DND-41 (cell line): Measurements from ENCODE around the gene CPPED1.

Experiments
- ATAC-seq: fragments of 200-7000 bp; cut with Tn5 transposase; 3 replicates; pipeline ENCODE4 v1.9.1; 2021; ENCODE audit warnings: low read depth; ENCODE audit not compliant: insufficient read depth
- DNase-seq: peaks from one replicate; pipeline ENCODE4 v3.0.0-alpha.2; 2020
- H2AFZ ChIP-seq: 2 replicates; pipeline ENCODE4 v1.6.0; 2012; ENCODE audit warnings: low read depth, low read length
- H3K27ac ChIP-seq: 2 replicates; pipeline ENCODE4 v1.5.1; 2012; ENCODE audit warnings: low read length, inconsistent platforms
- H3K27me3 ChIP-seq: fragments of 200-600 bp; sonication (generic); 2 replicates; pipeline ENCODE4 v1.6.0; 2012; ENCODE audit warnings: low read length, mild to moderate bottlenecking, inconsistent platforms; ENCODE audit not compliant: insufficient read depth, poor library complexity
- H3K36me3 ChIP-seq: 2 replicates; pipeline ENCODE4 v1.5.1; 2012; ENCODE audit warnings: low read length, inconsistent platforms; ENCODE audit not compliant: insufficient read depth
- H3K4me1 ChIP-seq: 2 replicates; pipeline ENCODE4 v1.5.1; 2012; ENCODE audit warnings: mild to moderate bottlenecking, low read length; ENCODE audit not compliant: insufficient read depth
- H3K4me2 ChIP-seq: 2 replicates; pipeline ENCODE4 v1.6.0; 2012; ENCODE audit warnings: mild to moderate bottlenecking, moderate library complexity, low read length, inconsistent platforms; ENCODE audit not compliant: insufficient read depth
- H3K4me3 ChIP-seq, 2 experiments: fragments of 200-600 bp in 1 of 2; shearing (Covaris generic) in 1 of 2; 2 replicates each; pipeline ENCODE4 v1.5.1; 2012 to 2016; ENCODE audit warnings: inconsistent platforms in 2 of 2, low read length in 2 of 2, mild to moderate bottlenecking in 2 of 2, low read depth in 1 of 2, moderate library complexity in 1 of 2
- H3K79me2 ChIP-seq: 2 replicates; pipeline ENCODE4 v1.6.0; 2012; ENCODE audit warnings: low read length, inconsistent platforms; ENCODE audit not compliant: insufficient read depth
- H3K9ac ChIP-seq: 2 replicates; pipeline ENCODE4 v1.6.0; 2012; ENCODE audit warnings: low read depth, mild to moderate bottlenecking, inconsistent platforms, low read length, moderate library complexity
- H3K9me3 ChIP-seq: 2 replicates; pipeline ENCODE4 v1.5.1; 2012; ENCODE audit warnings: low read length, moderate library complexity, mild to moderate bottlenecking, inconsistent platforms; ENCODE audit not compliant: insufficient read depth, severe bottlenecking
- H4K20me1 ChIP-seq: 2 replicates; pipeline ENCODE4 v1.6.0; 2012; ENCODE audit warnings: low read length; ENCODE audit not compliant: insufficient read depth
- CTCF ChIP-seq: IDR thresholded peaks from 2 replicates; pipeline ENCODE4 v1.5.1; 2012; ENCODE audit warnings: borderline replicate concordance, low read length, moderate library complexity, mild to moderate bottlenecking; ENCODE audit not compliant: poor library complexity, severe bottlenecking; ENCODE audit errors: extremely low read depth
- EZH2 ChIP-seq: IDR thresholded peaks from 3 replicates; pipeline ENCODE4 v1.6.1; 2012; ENCODE audit warnings: borderline replicate concordance, low read depth, mild to moderate bottlenecking, moderate library complexity, low read length, inconsistent platforms; ENCODE audit not compliant: severe bottlenecking

The CPPED1 gene

DNA sequence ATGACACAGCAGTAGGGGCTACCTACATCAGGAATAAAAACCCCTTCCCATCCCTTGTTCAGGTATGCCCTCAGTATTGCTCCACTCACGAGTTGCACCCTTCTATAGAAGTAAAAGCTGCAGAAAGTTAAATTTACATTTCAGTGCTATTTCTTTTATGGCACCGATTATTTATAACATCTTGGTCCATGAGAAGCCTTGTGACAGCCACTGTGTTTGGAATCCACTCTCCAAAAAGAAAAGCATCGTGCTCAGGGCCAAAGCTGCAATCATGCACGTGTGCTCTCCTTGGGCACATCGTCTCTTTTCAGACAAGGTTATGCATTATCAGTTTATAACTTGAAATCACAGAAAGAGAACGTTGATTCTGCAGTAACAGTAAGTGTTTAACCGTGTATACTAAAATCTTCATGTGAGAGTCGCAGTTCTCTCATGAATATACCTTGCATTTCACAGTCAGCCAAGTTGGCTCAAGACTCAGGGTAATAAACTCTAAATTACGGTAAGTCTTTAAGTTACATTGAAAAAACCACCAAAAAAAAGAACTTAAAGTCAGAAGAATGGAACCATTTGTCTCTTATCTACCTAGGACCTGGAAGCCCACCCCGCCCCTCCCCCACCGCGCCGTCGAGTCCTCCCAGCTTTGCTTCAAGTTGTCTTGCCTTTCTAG lies 189.6 kb downstream of the CPPED1 start:
- TF ChIP-seq CTCF (no peak), EZH2 (no peak)
- no peak overlapping the region for H3K27ac ChIP-seq
- H2AFZ ChIP-seq: no peak overlapping the region
- no peaks in the 10 kb centered on the region for H4K20me1 ChIP-seq
- H3K9ac ChIP-seq: no peak overlapping the region
- H3K36me3 ChIP-seq: no peaks in the 10 kb centered on the region
- H3K9me3 ChIP-seq: no peaks in the 10 kb centered on the region
- H3K4me3 ChIP-seq: no peak overlapping the region
- no peak for DNase-seq
- H3K79me2 ChIP-seq: no peaks in the 10 kb centered on the region
- H3K4me1 ChIP-seq: peaks cover 11% of the 10 kb centered on the region
- ATAC-seq: no peak
- no peaks in the 10 kb centered on the region for H3K27me3 ChIP-seq
- no peak overlapping the region for H3K4me2 ChIP-seq

GRCh38 chr16:12613131-12613991 lies 190.3 kb downstream of the CPPED1 start:
- TF ChIP-seq CTCF (no peak), EZH2 (no peak)
- H3K27ac ChIP-seq: no peak overlapping the region

DNA sequence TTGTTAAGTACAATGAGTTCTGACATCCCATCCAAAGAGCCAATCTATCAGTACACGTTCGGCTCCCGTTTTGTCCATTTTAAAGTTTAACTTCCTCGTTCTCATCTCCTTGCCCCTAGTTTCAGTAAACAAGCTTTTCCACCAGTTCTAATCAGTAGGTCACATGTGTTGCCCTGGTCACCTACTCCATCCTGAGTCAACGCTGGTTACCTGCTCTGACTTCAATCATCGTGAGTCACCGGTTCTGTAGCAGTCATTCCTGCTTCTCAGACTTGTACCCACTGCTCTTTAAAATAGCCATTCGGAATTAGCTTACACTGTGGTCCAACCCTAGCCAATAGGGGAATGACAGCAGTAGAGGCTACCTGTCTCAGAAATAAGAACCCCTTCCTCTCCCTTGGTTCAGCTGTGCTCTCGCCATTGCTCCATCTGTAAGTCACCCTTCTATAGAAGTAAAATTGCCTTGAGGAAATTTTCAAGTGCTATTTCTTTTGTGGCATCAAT lies 191.0 kb downstream of the CPPED1 start:
- no peak overlapping the region for H3K4me3 ChIP-seq
- H3K9ac ChIP-seq: no peak overlapping the region
- H4K20me1 ChIP-seq: no peaks in the 10 kb centered on the region
- H3K4me2 ChIP-seq: no peak overlapping the region
- ATAC-seq: no peak
- no peaks in the 10 kb centered on the region for H3K27me3 ChIP-seq
- no peaks in the 10 kb centered on the region for H3K9me3 ChIP-seq
- peaks cover 11% of the 10 kb centered on the region for H3K4me1 ChIP-seq
- no peak overlapping the region for H2AFZ ChIP-seq
- no peak for DNase-seq
- no peak overlapping the region for H3K27ac ChIP-seq
- H3K36me3 ChIP-seq: no peaks in the 10 kb centered on the region
- TF ChIP-seq EZH2 (no peak), CTCF (no peak)
- no peaks in the 10 kb centered on the region for H3K79me2 ChIP-seq

More at GRCh38 chr16:12613131-12613991, 190.3 kb downstream of the CPPED1 start:
- Histone ChIP-seq H4K20me1 (no peaks in the 10 kb centered on the region), H3K36me3 (no peaks in the 10 kb centered on the region), H3K27me3 (no peaks in the 10 kb centered on the region), H3K9ac (no peak overlapping the region), H3K9me3 (no peaks in the 10 kb centered on the region), H3K79me2 (no peaks in the 10 kb centered on the region), H3K4me2 (no peak overlapping the region), H3K4me3 (no peak overlapping the region), H3K4me1 (peaks cover 11% of the 10 kb centered on the region), H2AFZ (no peak overlapping the region)
- DNase-seq (peak; percentile 26), ATAC-seq (peak; percentile 78)
